ENCODE measurements around the gene SLC6A19.
A peak's percentile ranks its signal among the peaks of the same experiment; 100 is the strongest.
"Not testable (repeated sequence)": the region's sequence is repeated elsewhere in the genome, so short reads cannot be mapped to it uniquely, and the experiment has no call there.

SLC6A19 gene

DNA sequence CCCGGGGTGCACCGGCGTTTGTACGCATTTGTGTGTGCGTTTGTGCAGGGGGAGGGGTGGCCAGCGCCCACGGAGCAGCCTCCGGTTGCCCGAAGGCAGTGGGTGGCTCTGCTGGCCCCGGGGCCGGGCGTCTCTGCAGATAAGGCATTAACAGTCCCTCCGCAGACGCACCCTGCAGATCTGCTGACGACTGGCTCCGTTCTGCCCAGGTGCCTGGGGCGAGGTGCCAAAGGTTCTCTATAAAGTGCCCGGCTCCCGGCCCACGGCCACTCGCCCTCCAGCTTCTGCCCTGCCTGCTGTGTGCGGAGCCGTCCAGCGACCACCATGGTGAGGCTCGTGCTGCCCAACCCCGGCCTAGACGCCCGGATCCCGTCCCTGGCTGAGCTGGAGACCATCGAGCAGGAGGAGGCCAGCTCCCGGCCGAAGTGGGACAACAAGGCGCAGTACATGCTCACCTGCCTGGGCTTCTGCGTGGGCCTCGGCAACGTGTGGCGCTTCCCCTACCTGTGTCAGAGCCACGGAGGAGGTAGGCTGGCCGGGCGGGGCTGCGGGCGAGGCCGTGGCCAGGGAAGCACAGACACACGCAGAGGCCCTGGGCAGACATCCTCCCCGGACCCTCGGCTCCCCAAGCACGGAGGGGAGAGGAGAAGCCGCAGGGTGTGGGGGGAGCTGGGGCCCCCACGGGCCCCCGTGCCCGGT lies at the start of gene SLC6A19:
SLC6A19 (plus strand) TSS at position 269 of the 699 bp plus-strand sequence; CDS start at position 325, 56 bp downstream.
- DNase-seq = no peak

DNA sequence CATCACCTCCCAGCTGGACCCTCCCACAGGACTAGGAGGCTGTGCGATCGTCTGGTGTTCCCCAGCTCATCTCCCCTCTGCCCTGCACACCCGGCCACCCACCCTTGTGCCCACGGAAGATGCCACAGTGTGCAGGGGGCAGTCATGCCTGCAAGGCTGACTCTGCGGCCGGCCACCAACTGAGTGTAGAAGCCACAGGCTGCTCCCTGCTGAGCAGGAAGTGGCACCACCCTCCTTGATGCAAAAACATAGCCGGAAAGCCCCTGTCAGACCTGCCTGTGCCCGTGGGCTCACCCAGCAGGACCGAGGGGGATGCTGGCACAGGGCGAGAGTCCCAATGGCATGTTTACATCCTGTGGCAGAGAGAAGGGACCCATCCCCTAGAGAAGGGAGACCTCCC lies 49.2 kb upstream of the SLC6A19 start:
- no peak for DNase-seq

- no peak for DNase-seq
Measured at GRCh38 chr5:1152771-1153282, 48.6 kb upstream of the SLC6A19 start.

DNA sequence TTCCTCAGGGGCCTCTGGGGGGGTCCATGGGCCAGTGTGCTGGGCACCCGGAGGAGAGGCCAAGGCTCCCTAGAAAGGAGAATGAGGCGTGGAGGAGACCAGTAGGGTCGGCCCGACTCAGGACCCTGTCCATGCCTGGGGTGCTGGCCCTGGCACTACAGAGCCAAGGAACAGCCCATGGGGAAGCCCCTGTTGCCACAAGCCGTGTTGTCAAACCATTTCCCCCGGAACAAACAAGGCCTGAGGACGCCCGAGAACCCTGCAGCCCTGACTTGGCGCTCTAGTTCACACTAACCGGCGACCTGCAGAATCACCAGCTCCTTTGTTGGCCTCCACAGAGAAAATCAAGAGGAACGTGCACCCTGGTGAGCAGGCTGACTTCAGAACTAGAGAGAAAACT lies 48.0 kb upstream of the SLC6A19 start:
- no peak for DNase-seq

DNA sequence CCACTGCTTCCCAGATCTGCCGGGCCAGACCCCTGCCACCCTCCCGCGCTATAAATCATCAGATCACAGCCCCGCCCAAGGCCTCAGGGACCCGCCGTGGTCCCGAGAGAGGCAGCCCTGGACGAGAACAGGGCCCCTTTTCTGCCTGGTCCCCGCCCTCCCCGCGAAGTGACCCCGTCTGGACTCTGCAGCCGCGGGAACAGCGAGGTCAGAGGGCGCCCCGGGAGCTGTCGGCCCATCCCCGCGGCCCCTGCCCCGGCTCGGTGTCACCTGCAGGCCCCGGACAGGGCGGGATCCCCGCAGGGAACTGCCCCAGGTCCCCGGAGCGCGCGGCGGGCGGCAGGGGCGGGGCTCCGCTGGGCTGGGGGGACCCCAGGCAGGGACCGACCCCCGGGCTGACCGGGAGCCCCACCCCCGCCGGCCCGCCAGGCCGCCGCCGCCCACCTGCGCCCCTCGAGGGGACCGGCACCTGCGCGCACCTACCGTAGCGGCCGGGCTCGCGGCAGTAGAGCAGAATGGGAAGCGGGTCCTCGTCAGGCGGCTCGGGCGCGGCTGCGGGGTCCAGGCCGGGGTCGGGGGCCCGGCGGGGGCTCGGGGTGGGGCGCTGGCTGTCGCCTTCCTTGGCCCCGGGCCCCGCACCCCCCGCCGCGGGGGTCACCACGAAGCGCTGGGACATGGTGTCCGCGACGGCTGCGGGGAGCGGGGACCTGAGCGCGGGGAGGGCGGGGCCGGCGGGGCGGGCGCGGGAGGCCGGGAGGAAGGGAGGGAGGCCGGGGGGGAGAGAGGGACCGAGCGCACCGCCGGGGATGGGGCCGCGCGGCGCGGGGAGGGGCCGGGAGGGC lies 46.0 kb upstream of the SLC6A19 start:
- DNase-seq = no peak

GRCh38 chr5:1156033-1156753 lies 45.2 kb upstream of the SLC6A19 start:
- DNase-seq = no peak

DNA sequence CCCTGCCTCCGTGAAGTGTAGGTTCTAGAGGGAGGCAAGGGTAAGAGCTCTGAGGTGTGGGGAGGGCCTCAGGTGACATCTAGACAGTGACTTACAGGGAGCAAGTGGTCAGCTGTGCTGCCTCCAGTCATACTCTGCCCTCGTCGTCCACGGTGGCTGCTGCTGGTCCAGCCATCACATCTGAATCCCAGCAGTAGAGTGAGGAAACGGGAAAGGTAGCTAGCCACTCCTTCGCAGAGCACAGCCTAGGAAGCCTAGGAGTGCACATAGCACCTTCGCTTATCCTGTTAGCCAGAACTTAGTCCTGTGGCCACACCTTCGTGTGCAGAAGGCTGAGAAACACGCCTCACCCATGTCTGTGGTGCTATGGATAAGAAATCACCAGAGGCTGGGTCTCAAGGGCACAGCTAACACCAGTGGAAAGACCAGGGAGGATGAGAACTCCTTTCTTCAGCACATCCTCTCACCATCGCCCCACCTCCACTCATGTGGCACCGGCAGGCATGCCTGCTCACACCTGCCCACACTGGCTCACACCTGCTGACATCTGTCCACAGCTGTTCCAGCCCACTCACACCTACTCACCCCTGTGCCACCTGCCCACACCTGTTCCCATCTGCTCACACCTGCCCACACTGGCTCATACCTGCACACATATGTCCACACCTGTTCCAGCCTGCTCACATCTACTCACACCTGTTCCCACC lies 44.5 kb upstream of the SLC6A19 start:
- no peak for DNase-seq

- not testable (repeated sequence) for DNase-seq
Measured at GRCh38 chr5:1157461-1157986, 43.9 kb upstream of the SLC6A19 start.

GRCh38 chr5:1158647-1159340 lies 42.6 kb upstream of the SLC6A19 start:
- no peak for DNase-seq

GRCh38 chr5:1159341-1159675 lies 42.1 kb upstream of the SLC6A19 start:
- DNase-seq = no peak

DNA sequence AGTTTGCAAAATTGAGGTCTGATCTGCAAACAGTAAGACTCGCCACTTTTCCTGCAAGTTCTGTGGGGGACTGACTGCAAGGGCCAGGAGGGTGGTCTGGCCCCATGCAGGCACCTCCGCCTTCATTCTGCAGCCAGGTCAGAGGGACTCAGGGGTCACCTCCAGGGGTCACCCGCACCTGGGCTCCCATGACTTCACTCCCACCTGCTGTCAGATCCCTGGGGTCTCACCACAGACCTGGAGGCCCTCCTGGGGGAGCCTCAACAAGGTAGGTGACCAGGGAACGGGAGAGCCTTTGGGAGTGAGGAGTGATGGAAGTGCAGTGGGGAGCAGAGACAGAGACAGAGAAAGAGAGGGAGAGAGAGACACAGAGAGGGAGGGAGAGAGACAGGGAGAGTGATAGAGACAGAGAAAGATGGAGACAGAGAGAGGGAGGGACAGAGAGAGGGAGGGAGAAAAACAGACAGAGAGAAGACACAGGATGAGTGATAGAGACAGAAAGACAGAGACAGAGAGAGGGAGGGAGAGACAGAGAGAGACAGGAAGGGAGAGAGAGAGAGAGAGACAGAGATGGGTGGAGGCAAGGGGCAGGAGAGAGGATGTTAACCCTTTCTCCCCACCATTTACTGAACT lies 41.5 kb upstream of the SLC6A19 start:
- DNase-seq = no peak

GRCh38 chr5:1161108-1161832 lies 40.1 kb upstream of the SLC6A19 start:
- no peak for DNase-seq

DNA sequence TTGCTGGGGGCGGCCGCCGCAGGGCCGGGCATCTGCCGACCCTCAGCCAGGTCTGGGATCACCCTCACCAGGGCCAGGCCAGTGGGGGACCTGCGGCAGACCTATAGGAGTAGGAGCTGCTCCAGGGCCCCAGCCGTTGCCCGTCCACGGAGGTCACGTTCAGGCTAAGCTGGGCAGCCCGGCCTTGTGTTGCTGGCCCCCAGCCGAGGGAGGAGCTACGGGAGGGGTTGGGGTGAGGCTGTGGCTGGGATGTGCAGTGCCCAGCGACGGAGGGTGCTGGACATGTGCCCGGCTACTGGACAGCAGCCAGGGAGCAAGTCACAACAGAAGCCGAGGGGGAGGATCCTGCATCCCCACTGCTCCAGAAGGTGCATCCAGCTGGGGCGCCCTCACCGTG lies 39.6 kb upstream of the SLC6A19 start:
- no peak for DNase-seq

DNA sequence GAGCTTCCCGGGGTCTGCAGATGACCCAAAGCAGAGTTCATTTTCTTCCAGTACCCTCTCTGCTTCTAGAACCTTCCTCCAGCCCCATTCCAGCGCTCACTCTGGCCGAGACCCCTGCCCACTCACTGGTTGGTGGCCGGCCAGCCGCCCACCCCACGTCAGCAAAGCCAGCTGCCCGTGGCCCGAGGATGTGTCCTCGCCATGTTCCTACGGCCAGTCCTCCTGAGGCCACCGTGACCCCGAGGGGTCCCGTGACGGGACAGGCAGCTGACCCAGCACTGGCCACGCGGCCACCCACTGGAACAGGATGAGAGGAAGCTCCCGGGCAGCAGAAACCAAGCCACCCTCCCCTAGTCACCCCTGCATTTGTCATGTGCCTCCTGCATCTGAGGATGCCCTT lies 39.1 kb upstream of the SLC6A19 start:
- no peak for DNase-seq

DNA sequence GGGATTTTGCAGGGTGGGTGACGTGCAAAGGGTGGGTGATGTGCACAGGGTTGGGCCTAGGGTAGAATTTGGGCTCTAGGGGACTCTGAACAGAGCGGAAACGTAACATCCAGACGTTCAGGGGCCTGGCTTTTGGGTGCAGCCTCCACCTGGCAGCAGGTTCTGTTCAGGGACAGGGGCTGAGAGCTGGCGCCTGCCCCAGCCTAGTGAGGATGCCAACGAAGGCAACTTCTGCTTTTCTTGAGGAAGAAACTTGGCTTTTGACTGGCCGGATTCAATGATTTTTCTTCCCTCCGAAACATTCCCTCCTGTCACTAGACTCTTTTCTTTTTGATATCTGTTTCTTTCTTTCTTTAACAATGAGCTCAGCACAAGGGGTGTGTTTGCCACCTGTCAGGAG lies 38.6 kb upstream of the SLC6A19 start:
- DNase-seq = peak in 1 of 2 experiments; percentile 5

DNA sequence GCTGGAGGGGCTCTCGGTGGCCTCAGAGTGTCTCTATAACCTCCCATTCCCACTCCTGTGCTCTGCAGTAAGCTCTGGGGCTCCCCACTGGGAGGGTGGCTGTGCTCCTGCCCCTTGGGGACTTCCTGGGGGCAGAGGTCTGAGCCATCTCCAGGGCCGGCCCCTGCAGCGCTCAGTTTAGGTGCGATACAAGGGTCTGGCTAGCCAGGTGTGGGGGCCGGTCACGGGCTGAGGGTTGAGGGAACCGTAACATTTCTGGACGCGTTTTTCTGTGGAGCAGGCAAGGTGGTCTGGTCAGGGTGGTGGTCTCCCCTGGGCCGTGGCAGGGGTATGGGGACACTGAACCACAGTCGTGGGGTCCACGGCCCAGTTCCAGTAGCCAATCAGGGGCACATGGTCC lies 38.0 kb upstream of the SLC6A19 start:
- no peak for DNase-seq

- no peak for DNase-seq
Measured at GRCh38 chr5:1163879-1164278, 37.5 kb upstream of the SLC6A19 start.

DNA sequence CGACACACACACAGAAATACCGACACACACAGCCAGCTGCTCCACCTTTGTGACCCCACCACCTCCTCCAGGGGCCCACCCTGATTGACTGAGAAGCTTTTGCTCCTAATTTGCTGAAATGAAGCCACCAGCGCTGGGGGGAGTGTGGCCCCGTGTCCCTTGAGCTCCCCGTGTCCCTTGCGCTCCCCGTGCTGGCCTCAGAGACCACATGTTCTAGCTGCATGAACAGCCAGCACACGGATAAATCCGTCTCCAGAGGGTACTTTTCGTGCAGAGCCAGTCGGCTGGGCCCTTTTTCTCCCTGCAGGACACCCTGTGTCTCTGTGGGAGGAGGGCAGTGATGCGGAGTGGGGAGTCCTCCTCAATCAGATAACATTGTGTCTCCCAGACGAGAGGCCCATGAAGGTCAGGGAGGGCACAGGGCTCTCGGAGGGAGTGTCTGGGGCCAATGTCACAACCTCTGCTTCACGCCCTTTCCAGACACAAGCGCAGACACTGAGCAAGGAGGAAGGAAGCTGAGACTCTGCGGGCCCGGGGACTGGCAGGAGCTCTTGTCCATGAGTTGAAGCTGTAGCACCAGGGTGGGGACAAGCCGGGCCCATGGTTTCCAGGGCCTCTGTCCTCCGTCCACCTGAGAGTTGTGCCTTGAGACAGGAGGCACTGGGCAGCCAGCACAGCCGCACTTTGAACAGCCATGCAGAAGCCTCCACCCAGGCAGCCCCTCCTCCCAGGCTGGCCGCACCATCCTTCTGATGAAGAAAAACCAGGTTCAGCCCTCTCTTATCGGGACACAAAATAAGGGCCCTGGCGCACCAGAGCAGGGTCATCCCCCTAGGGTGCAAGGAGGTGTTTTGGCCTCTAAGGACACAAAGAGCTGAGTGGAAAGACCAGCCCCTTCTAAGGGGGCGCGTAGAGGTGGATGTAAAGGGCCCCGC lies 36.4 kb upstream of the SLC6A19 start:
- no peak for DNase-seq

DNA sequence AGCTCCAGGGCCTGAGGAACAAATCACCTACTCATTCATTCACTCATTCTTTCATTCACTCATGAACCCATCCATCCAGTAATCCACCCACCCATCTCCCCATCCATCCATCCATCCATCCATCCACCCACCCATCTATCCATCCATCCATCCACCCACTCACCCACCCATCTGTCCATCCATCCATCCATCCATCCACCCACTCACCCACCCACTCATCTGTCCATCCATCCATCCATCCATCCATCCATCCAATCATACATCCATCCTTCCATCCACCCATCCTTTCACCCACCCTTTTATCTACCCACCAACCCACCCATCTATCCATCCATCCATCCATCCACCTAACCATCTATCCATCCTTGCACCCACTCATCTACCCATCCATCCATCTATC lies 35.5 kb upstream of the SLC6A19 start:
- no peak for DNase-seq

- no peak for DNase-seq
Measured at GRCh38 chr5:1166370-1166769, 35.0 kb upstream of the SLC6A19 start.

Measured in AML-193 (cell line).